CD4-positive, alpha-beta memory T cell (primary cell): ENCODE results near the gene GPC6. TPM values are rescaled to one million over a fixed set of nuclear protein-coding genes. Genes with fewer than 3 reads are reported as not detected.

Experiments
- CTCF ChIA-PET: fragments of 350-600 bp; sonication (Branson Sonifier 250); formaldehyde crosslinking; loops from one replicate; lab custom pipeline; 2021; ENCODE audit warnings: inconsistent platforms; ENCODE audit not compliant: partially characterized antibody; lab: Charles Lee
- POLR2A ChIA-PET: fragments of 350-600 bp; sonication (Branson Sonifier 250); formaldehyde crosslinking; loops from one replicate; lab custom pipeline; 2021; ENCODE audit not compliant: partially characterized antibody; lab: Charles Lee
- DNase-seq, 5 donors: peaks; one replicate each; pipeline versions ENCODE4 v3.0.0 to v3.0.0-alpha.2; 2020 to 2022; ENCODE audit warnings: mixed read lengths in 1 of 5
- H3K27ac ChIP-seq: one replicate; pipeline ENCODE4 v1.7.0; 2013; ENCODE audit warnings: low read depth, low read length
- H3K27me3 ChIP-seq: 2 replicates; pipeline ENCODE4 v1.7.0; 2013; ENCODE audit warnings: mild to moderate bottlenecking, low read length, moderate library complexity; ENCODE audit not compliant: insufficient read depth
- H3K36me3 ChIP-seq: 2 replicates; pipeline ENCODE4 v1.7.0; 2013; ENCODE audit warnings: mild to moderate bottlenecking, low read length, moderate library complexity; ENCODE audit not compliant: insufficient read depth
- H3K4me1 ChIP-seq: 2 replicates; pipeline ENCODE4 v1.7.0; 2013; ENCODE audit warnings: mild to moderate bottlenecking, low read length, moderate library complexity; ENCODE audit not compliant: insufficient read depth
- H3K4me3 ChIP-seq, 2 donors: one replicate each; pipeline ENCODE4 v1.7.0; 2013; ENCODE audit warnings: low read length in 2 of 2, mild to moderate bottlenecking in 1 of 2
- H3K9me3 ChIP-seq, 2 donors: one replicate each; pipeline ENCODE4 v1.7.0; 2013; ENCODE audit warnings: low read length in 2 of 2, control low read depth in 1 of 2; ENCODE audit not compliant: control insufficient read depth in 1 of 2
- H3K27ac Mint-ChIP-seq, 7 donors: one replicate each; pipeline ENCODE4 v1.8.0; 2020 to 2021; ENCODE audit warnings: mixed read lengths in 7 of 7, mild to moderate bottlenecking in 6 of 7, inconsistent platforms in 3 of 7, moderate library complexity in 3 of 7
- H3K27me3 Mint-ChIP-seq, 2 donors: one replicate each; pipeline ENCODE4 v1.8.0; 2020 to 2021; ENCODE audit warnings: mixed read lengths in 2 of 2
- H3K36me3 Mint-ChIP-seq, 2 donors: one replicate each; pipeline ENCODE4 v1.8.0; 2020 to 2021; ENCODE audit warnings: mixed read lengths in 2 of 2, inconsistent platforms in 1 of 2, mild to moderate bottlenecking in 1 of 2
- H3K4me1 Mint-ChIP-seq, 4 donors: one replicate each; pipeline ENCODE4 v1.8.0; 2020 to 2021; ENCODE audit warnings: mixed read lengths in 4 of 4, mild to moderate bottlenecking in 1 of 4
- H3K4me3 Mint-ChIP-seq, 8 donors: one replicate each; pipeline ENCODE4 v1.8.0; 2020 to 2021; ENCODE audit warnings: mixed read lengths in 8 of 8, mild to moderate bottlenecking in 7 of 8, moderate library complexity in 6 of 8, inconsistent platforms in 3 of 8
- H3K9me3 Mint-ChIP-seq, 8 donors: one replicate each; pipeline ENCODE4 v1.8.0; 2020 to 2021; ENCODE audit warnings: mixed read lengths in 8 of 8, mild to moderate bottlenecking in 5 of 8, inconsistent platforms in 3 of 8, moderate library complexity in 1 of 8
- intact Hi-C: fragments of 100-400 bp; cut with micrococcal nuclease; formaldehyde crosslinking; loops from one replicate; pipeline ENCODE4 v1.15.1; 2023
- polyA plus RNA-seq, 2 donors: library from polyadenylated mRNA; unstranded; fragments of 300-500 nt; fragmentation: Illumina TruSeq; gene quantifications; one replicate each; pipeline ENCODE4 v1.2.3, GENCODE V29; 2021
- total RNA-seq, 2 experiments: library from RNA; stranded (reverse); gene quantifications; one replicate each; pipeline ENCODE4 v1.2.3, GENCODE V29; 2021

The GPC6 gene
- total and polyA plus RNA-seq, 4 experiments from 2014 or later = not detected

DNA sequence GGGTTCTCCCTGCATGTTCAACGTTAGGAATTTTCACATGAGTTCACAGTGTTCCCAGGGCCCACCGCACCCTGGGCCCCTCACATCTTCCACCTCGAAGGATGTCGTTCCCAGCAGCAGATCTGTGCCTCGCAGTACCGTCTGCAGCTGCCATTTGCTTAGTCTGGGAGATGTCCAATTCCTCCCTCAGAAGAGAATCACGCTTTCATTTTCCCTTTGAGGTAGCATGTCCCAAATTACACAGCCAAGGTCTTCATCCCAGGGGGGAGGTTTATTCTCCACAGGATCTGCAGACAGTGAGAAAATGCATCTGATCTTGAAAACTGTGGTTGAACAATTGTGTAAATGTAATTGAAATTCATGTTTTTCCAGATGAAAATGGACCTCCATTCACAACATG is 1102.7 kb downstream of the GPC6 start:
- no peak overlapping the region for H3K4me3 ChIP-seq
- CTCF ChIA-PET = interaction anchor here (1.2 to 1.3 kb wide), 2 partner anchors 15 to 33 kb away, joined by 3 to 5 read pairs; no protein-coding TSS in a partner anchor
- H3K4me3 Mint-ChIP-seq = no peak overlapping the region

DNA sequence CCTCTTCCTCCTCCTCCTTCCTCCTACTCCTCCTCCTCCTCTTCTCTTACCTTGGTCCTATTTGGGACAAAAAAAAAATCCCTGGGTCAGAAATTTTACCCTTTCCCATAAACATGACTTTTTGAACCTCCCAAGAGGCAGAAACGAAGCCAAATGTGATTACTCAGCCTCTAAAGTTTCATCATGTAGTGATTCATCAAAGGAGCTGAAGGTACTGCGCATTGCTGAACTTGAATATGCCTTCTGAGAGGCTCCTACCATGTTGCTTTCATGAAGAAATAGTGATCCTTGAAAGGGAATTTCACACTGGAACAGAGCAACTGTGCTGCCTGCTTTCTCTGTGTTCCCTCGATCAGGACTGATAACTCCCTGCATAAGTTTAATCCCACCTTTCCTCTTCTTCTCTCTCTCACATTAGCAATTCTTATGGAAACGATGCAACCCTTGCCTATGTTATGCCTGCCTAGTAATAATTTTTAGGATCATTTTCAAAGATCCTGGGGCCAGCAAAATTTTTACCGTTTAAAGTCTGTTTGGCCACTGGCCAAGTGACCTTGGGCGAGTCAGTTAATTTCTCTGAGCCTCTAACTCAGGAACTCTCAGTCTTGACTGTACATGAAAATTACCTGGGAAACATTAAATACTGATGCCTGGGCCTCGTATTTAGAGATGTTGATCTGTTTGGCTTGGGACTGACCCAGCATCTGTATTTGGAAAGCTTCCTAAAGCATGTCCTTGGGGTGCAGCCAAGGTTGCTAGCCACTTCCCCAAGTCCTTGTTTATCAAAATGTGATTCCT is 1103.3 kb downstream of the GPC6 start:
- Mint-ChIP-seq H3K4me3 (peak overlapping the region in 7 of 8 donors; percentile 21 to 68 (median 45)), H3K27ac (peak overlapping the region in 1 of 7 donors; percentile 8), H3K27me3 (peaks cover 14 to 16% of the 10 kb centered on the region in 2 donors), H3K36me3 (peaks cover 2 to 4% of the 10 kb centered on the region in 2 donors), H3K9me3 (peaks cover 0 to 9% (median 5%) of the 10 kb centered on the region in 8 donors), H3K4me1 (peaks cover 36 to 70% (median 58%) of the 10 kb centered on the region in 4 donors)
- CTCF ChIA-PET = interaction anchor here (1.8 to 1.9 kb wide), 2 partner anchors 16 to 32 kb away, joined by 5 to 6 read pairs; no protein-coding TSS in a partner anchor
- Histone ChIP-seq H3K36me3 (no peaks in the 10 kb centered on the region), H3K9me3 (no peaks in the 10 kb centered on the region), H3K4me3 (no peak overlapping the region), H3K27ac (no peak overlapping the region), H3K4me1 (peaks cover 62% of the 10 kb centered on the region), H3K27me3 (no peaks in the 10 kb centered on the region)
- no peak for DNase-seq
- intact Hi-C loops = loop anchor here (10.0 kb wide), 1 partner anchor 75 kb away; no protein-coding TSS in a partner anchor
- POLR2A ChIA-PET = interaction anchor here (1.0 to 1.5 kb wide), 5 partner anchors 11 to 42 kb away, joined by 3 to 5 read pairs (median 3); no protein-coding TSS in a partner anchor

More for the DNA sequence above, 1102.7 kb downstream of the GPC6 start:
- H3K9me3 ChIP-seq = no peaks in the 10 kb centered on the region
- intact Hi-C loops = loop anchor here (10.0 kb wide), 1 partner anchor 74 kb away; no protein-coding TSS in a partner anchor
- peaks cover 0 to 9% (median 5%) of the 10 kb centered on the region in 8 donors for H3K9me3 Mint-ChIP-seq
- H3K27ac ChIP-seq = no peak overlapping the region
- H3K36me3 ChIP-seq = no peaks in the 10 kb centered on the region
- H3K27me3 ChIP-seq = no peaks in the 10 kb centered on the region
- DNase-seq = no peak
- H3K27me3 Mint-ChIP-seq = peaks cover 14% of the 10 kb centered on the region in 2 donors
- peaks cover 43 to 77% (median 65%) of the 10 kb centered on the region in 4 donors for H3K4me1 Mint-ChIP-seq
- peaks cover 69% of the 10 kb centered on the region for H3K4me1 ChIP-seq
- POLR2A ChIA-PET = interaction anchor here (1.1 to 1.4 kb wide), 3 partner anchors 12 to 17 kb away, joined by 3 to 5 read pairs (median 3); no protein-coding TSS in a partner anchor
- peaks cover 2 to 4% of the 10 kb centered on the region in 2 donors for H3K36me3 Mint-ChIP-seq
- H3K27ac Mint-ChIP-seq = no peak overlapping the region

DNA sequence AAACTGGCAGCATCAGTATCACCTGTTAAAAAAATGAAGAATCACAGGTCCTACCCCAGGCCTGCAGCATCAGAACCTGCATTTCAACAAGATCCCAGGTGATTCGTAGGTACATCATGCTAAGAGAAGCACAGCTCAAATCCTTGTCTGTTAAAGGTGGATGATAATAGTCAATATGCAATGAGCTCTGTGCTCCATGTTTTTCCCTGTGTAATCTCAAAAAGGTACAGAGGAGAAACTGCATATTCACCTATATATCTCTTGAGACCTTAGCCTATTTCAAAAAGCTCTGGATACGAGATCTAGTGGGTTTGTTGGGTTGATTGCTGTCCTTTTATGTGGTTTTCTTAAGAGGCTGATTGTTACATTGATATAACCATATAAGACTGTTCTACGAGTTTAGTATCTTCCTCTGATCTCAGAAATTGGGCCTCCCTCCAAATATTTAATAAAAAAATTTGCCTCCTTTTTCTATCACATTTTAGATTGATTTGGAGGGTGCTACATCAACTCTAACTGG is 1104.0 kb downstream of the GPC6 start:
- H3K4me1 Mint-ChIP-seq = peaks cover 33 to 67% (median 53%) of the 10 kb centered on the region in 4 donors

DNA sequence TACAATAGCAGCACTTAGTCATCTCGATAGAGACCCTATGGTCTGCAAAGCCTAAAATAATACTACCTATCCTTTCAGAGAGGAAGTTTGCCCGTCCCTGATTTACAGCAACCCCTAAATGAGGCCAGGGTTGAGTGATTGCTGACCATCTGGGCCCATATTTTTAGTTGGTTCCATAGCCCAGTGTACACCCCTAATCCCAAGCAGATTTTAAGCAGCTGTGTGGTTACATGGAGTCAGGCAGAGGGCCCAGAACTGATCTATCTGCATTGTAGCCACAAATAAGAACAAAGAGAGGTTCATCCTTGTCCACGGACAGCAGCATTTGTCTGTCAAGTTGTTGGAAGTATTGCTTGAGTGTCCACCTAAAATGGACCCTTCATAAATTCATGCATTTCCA is 1104.7 kb downstream of the GPC6 start:
- Mint-ChIP-seq H3K4me3 (peak overlapping the region in 1 of 8 donors; percentile 45), H3K36me3 (peaks cover 2 to 4% of the 10 kb centered on the region in 2 donors), H3K27ac (no peak overlapping the region), H3K27me3 (peaks cover 15 to 18% of the 10 kb centered on the region in 2 donors), H3K9me3 (peaks cover 0 to 9% (median 4%) of the 10 kb centered on the region in 8 donors), H3K4me1 (peaks cover 30 to 60% (median 48%) of the 10 kb centered on the region in 4 donors)
- Histone ChIP-seq H3K27ac (no peak overlapping the region), H3K27me3 (no peaks in the 10 kb centered on the region), H3K36me3 (no peaks in the 10 kb centered on the region), H3K4me1 (peaks cover 53% of the 10 kb centered on the region), H3K4me3 (no peak overlapping the region), H3K9me3 (no peaks in the 10 kb centered on the region)
- DNase-seq = no peak
- POLR2A ChIA-PET = interaction anchor here (1.0 to 1.5 kb wide), 4 partner anchors 9 to 43 kb away, joined by 3 read pairs; no protein-coding TSS in a partner anchor
- intact Hi-C loops = no loop called here
- CTCF ChIA-PET = interaction anchor here (1.8 to 1.9 kb wide), 2 partner anchors 14 to 31 kb away, joined by 5 to 6 read pairs; no protein-coding TSS in a partner anchor

More for the DNA sequence above, 1104.0 kb downstream of the GPC6 start:
- peak overlapping the region in 7 of 8 donors; percentile 3 to 54 (median 13) for H3K4me3 Mint-ChIP-seq
- Histone ChIP-seq H3K27me3 (no peaks in the 10 kb centered on the region), H3K27ac (no peak overlapping the region), H3K36me3 (no peaks in the 10 kb centered on the region), H3K9me3 (no peaks in the 10 kb centered on the region), H3K4me1 (peaks cover 58% of the 10 kb centered on the region), H3K4me3 (no peak overlapping the region)
- H3K27ac Mint-ChIP-seq = peak overlapping the region in 2 of 7 donors; percentile 7 to 8
- H3K9me3 Mint-ChIP-seq = peaks cover 0 to 9% (median 4%) of the 10 kb centered on the region in 8 donors
- peak in 4 of 5 donors; percentile 68 to 76 (median 72) for DNase-seq
- intact Hi-C loops = no loop called here
- H3K36me3 Mint-ChIP-seq = peaks cover 2 to 4% of the 10 kb centered on the region in 2 donors
- ChIA-PET POLR2A (interaction anchor here (1.0 to 1.5 kb wide), 4 partner anchors 9 to 42 kb away, joined by 3 read pairs; no protein-coding TSS in a partner anchor), CTCF (interaction anchor here (1.8 to 1.9 kb wide), 2 partner anchors 15 to 31 kb away, joined by 5 to 6 read pairs; no protein-coding TSS in a partner anchor)
- peaks cover 14 to 16% of the 10 kb centered on the region in 2 donors for H3K27me3 Mint-ChIP-seq

DNA sequence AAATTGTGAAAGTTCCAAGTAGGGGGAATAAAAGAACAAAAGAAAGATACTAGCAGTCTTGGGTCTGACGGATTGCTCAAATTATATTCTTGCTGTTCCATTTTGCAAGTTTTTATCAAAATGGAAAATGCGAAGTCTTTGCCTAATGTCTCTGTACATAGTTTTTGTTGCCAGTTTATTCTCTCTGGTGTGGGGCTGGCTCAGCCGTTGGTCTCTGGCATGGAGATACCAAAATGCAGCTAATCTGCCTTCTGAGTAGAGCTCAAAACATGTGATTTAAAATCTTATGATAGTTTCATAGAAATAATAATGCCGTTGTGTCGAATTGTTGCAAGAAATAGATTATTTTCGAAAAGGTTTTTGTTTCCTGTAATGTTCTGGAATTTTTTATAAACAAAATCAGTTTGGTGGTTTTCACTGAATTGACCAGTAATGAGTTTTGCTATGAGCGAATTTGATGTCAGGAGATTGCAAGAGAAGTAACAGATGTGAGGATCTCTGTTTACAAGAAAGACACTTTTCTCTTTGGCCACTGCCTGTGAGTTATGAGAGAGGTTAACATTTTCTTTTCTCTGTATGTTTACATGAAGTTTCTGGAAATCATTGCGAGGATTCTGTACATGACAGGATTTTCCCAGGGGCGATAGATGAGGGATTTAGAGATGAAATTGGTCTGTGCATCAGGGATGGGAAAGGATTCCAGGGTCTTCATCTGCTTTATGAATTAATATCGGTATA is 1105.9 kb downstream of the GPC6 start:
- H3K9me3 Mint-ChIP-seq = no peaks in the 10 kb centered on the region
- POLR2A ChIA-PET = no interaction called here
- peaks cover 15 to 18% of the 10 kb centered on the region in 2 donors for H3K27me3 Mint-ChIP-seq
- Histone ChIP-seq H3K4me1 (peaks cover 41% of the 10 kb centered on the region), H3K36me3 (no peaks in the 10 kb centered on the region), H3K27me3 (no peaks in the 10 kb centered on the region), H3K4me3 (no peak overlapping the region), H3K9me3 (no peaks in the 10 kb centered on the region), H3K27ac (no peak overlapping the region)
- peaks cover 19 to 48% (median 37%) of the 10 kb centered on the region in 4 donors for H3K4me1 Mint-ChIP-seq
- H3K27ac Mint-ChIP-seq = no peak overlapping the region
- no peak for DNase-seq
- intact Hi-C loops = no loop called here
- no peaks in the 10 kb centered on the region for H3K36me3 Mint-ChIP-seq
- no peak overlapping the region for H3K4me3 Mint-ChIP-seq
- CTCF ChIA-PET = no interaction called here

DNA sequence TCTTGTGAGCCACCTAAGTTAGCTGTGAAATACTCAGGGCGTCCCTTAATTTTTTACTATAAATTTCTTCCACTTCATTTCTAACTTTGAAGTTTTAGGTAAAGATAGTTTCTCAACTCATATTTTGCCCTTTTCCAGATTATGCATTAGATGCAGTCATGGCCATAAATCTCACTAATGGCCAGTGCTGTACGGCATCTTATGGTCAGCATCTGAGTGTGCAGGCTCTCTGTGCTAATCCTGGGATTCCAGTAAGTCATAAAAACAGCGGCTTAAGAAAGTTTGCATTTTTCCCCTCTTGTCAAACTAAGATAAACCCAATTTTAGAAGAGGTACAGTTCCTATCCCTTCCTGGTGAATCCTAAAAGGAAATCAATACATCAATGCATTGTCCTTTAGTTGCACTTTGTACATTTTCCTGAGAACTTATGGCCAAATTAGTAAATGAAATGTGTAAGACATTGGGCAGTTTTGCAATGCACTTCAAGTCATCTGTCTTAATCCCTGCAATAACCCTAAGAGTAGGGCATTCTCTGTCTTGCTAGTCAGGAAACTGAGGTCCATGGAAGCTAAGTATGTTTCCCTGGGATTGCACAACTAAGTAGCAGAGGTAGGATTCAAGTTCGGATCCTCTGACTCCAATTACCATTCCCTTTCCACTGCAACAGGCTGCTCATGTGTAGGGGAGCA is 1106.7 kb downstream of the GPC6 start:
- H3K27me3 Mint-ChIP-seq = peaks cover 15 to 18% of the 10 kb centered on the region in 2 donors
- no peaks in the 10 kb centered on the region for H3K9me3 ChIP-seq
- no peak for DNase-seq
- H3K27ac Mint-ChIP-seq = no peak overlapping the region
- H3K27ac ChIP-seq = no peak overlapping the region
- ChIA-PET CTCF (no interaction called here), POLR2A (interaction anchor here (1.1 kb wide), 1 partner anchor 10 kb away, joined by 3 read pairs; no protein-coding TSS in a partner anchor)
- no peaks in the 10 kb centered on the region for H3K36me3 Mint-ChIP-seq
- no peaks in the 10 kb centered on the region for H3K36me3 ChIP-seq
- intact Hi-C loops = no loop called here
- H3K4me3 ChIP-seq = no peak overlapping the region
- H3K4me3 Mint-ChIP-seq = no peak overlapping the region
- no peaks in the 10 kb centered on the region for H3K27me3 ChIP-seq
- H3K4me1 Mint-ChIP-seq = peaks cover 16 to 40% (median 30%) of the 10 kb centered on the region in 4 donors
- no peaks in the 10 kb centered on the region for H3K9me3 Mint-ChIP-seq
- H3K4me1 ChIP-seq = peaks cover 34% of the 10 kb centered on the region
